Neural crest cell (in vitro differentiated cells): ENCODE measurements around the gene TRIP13. TPM values are rescaled to one million over a fixed set of nuclear protein-coding genes. Genes with fewer than 3 reads are reported as not detected.

Experiments used
- DNase-seq: peaks from one replicate; pipeline ENCODE4 v3.0.0; 2021; ENCODE audit warnings: low read depth, mixed read lengths, low spot score
- H3K27ac Mint-ChIP-seq: one replicate; pipeline ENCODE4 v1.8.0; 2021; ENCODE audit warnings: mild to moderate bottlenecking, mixed read lengths; ENCODE audit not compliant: unreplicated experiment
- H3K27me3 Mint-ChIP-seq: 2 replicates; pipeline ENCODE4 v1.8.0; 2021; ENCODE audit warnings: low read depth, mild to moderate bottlenecking, mixed read lengths
- H3K36me3 Mint-ChIP-seq: 2 replicates; pipeline ENCODE4 v1.8.0; 2021; ENCODE audit warnings: low read depth, mild to moderate bottlenecking, mixed read lengths
- H3K4me1 Mint-ChIP-seq: 2 replicates; pipeline ENCODE4 v1.8.0; 2021; ENCODE audit warnings: mixed read lengths
- H3K4me3 Mint-ChIP-seq: one replicate; pipeline ENCODE4 v1.8.0; 2021; ENCODE audit warnings: mild to moderate bottlenecking, mixed read lengths
- H3K9me3 Mint-ChIP-seq: 2 replicates; pipeline ENCODE4 v1.8.0; 2021; ENCODE audit warnings: mixed read lengths
- total RNA-seq: library from RNA; stranded (reverse); gene quantifications from 2 replicates; pipeline ENCODE4 v1.2.1, GENCODE V29; 2021
- TF ChIP-seq, protein P1 (sequence below): fragments of 200-600 bp; sonication (generic); conservative IDR thresholded peaks from 2 replicates; pipeline ENCODE4 v1.5.0; 2021; ENCODE audit warnings: antibody characterized with exemption, mild to moderate bottlenecking

The TRIP13 gene
- total RNA-seq, 1 donor from 2014 or later = 32.6 TPM

DNA sequence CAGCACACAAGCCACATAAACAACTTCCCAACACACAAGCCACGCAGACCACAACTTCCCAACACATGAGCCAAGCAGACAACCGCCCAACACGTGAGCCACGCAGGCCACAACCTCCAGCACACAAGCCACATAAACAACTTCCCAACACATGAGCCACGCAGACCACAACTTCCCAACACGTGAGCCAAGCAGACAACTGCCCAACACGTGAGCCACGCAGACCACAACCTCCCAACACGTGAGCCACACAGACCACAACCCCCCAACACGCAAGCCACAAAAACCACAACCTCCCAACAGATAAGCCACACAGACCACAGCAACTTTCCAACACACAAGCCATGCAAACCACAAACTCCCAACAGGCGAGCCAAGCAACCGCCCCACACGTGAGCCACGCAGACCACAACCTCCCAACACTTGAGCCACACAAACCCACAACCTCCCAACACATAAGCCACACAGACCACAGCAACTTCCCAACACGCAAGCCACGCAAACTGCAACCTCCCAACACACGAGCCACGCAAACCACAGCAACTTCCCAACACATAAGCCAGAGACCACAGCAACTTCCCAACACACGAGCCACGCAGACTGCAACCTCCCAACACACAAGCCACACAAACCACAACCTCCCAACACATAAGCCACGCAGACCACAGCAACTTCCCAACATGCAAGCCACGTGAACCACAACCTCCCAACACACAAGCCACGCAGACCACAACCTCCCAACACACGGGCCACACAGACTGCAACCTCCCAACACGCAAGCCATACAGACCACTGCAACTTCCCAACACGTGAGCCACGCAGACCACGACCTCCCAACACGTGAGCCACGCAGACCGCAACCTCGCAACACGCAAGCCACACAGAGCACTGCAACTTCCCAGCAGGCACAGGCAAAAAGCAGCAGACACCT, 10.2 kb upstream of the TRIP13 start:
- DNase-seq = no peak
- Mint-ChIP-seq H3K27me3 (peaks cover 3% of the 10 kb centered on the region), H3K4me3 (no peak overlapping the region), H3K4me1 (no peaks in the 10 kb centered on the region), H3K9me3 (peaks cover 6% of the 10 kb centered on the region), H3K27ac (no peak overlapping the region), H3K36me3 (peaks cover 30% of the 10 kb centered on the region)
- TF ChIP-seq, protein P1, sequence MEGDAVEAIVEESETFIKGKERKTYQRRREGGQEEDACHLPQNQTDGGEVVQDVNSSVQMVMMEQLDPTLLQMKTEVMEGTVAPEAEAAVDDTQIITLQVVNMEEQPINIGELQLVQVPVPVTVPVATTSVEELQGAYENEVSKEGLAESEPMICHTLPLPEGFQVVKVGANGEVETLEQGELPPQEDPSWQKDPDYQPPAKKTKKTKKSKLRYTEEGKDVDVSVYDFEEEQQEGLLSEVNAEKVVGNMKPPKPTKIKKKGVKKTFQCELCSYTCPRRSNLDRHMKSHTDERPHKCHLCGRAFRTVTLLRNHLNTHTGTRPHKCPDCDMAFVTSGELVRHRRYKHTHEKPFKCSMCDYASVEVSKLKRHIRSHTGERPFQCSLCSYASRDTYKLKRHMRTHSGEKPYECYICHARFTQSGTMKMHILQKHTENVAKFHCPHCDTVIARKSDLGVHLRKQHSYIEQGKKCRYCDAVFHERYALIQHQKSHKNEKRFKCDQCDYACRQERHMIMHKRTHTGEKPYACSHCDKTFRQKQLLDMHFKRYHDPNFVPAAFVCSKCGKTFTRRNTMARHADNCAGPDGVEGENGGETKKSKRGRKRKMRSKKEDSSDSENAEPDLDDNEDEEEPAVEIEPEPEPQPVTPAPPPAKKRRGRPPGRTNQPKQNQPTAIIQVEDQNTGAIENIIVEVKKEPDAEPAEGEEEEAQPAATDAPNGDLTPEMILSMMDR = no peak

GRCh38 chr5:883475-884181, 9.1 kb upstream of the TRIP13 start:
- Mint-ChIP-seq H3K27me3 (peaks cover 3% of the 10 kb centered on the region), H3K4me3 (no peak overlapping the region), H3K9me3 (peaks cover 6% of the 10 kb centered on the region), H3K36me3 (peaks cover 30% of the 10 kb centered on the region), H3K27ac (no peak overlapping the region), H3K4me1 (no peaks in the 10 kb centered on the region)
- TF ChIP-seq, protein P1 = no peak
- DNase-seq = no peak

DNA sequence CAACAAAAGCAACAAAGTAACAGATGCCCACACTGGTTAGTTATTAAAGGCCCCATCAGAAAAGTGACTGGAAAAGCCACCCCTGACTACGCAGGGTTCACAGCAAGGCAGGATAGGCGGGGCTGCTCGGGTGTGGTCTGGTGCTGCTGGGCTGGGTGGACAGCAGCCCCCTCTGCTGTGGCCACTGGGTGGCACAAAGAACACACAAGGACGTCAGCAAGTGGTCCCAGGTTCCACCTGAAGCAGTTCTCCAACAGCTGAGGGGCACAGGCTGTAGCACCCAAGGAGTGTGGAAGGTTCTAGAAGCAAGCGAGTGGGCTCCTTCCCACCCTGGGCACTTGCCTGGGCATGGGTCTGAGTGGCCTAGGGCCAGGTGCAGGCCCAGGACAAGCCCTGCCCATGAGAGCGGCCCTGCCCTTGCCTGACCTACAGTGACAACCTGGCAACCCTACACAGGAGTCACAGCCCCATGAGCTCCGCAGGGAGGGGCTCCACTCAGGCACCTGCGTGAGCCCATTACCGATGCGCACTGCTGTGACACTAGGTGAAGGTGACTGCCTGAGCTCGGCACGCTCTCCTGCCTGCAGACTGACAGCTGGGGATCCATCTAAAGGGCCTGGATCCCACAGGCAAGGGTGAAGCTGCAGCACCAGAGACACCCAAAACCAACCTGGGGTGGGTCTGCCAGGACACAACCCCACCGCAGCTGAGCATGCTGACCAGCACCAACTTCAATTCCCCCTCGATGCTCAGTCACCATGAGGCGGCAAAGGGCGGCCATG, 8.1 kb upstream of the TRIP13 start:
- H3K4me3 Mint-ChIP-seq = no peak overlapping the region
- H3K4me1 Mint-ChIP-seq = no peaks in the 10 kb centered on the region
- TF ChIP-seq, protein P1 = no peak
- peaks cover 30% of the 10 kb centered on the region for H3K36me3 Mint-ChIP-seq
- H3K27me3 Mint-ChIP-seq = peaks cover 3% of the 10 kb centered on the region
- no peak overlapping the region for H3K27ac Mint-ChIP-seq
- DNase-seq = no peak
- H3K9me3 Mint-ChIP-seq = peaks cover 6% of the 10 kb centered on the region

DNA sequence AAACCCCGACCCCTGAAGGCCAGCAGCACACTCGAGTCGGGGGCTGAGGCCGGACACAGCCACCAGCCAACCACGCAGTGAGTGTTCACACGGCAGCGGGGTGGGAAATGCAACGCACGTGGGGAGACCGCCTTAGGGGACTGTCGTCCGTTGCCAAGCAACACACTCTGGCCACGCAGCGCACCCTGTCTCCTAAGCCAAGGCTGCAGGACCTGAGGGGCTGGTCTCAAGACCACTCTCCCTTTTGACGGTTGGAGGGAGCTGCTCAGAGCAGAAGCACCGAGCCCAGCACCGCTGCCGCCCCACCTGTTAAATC, 7.6 kb upstream of the TRIP13 start:
- peaks cover 30% of the 10 kb centered on the region for H3K36me3 Mint-ChIP-seq
- no peaks in the 10 kb centered on the region for H3K4me1 Mint-ChIP-seq
- H3K4me3 Mint-ChIP-seq = no peak overlapping the region
- no peak overlapping the region for H3K27ac Mint-ChIP-seq
- TF ChIP-seq, protein P1 = no peak
- no peak for DNase-seq
- peaks cover 3% of the 10 kb centered on the region for H3K27me3 Mint-ChIP-seq
- H3K9me3 Mint-ChIP-seq = peaks cover 6% of the 10 kb centered on the region

GRCh38 chr5:885529-885928, 7.2 kb upstream of the TRIP13 start:
- no peak overlapping the region for H3K27ac Mint-ChIP-seq
- H3K36me3 Mint-ChIP-seq = peaks cover 30% of the 10 kb centered on the region
- no peak for DNase-seq
- H3K9me3 Mint-ChIP-seq = peaks cover 6% of the 10 kb centered on the region
- H3K4me3 Mint-ChIP-seq = no peak overlapping the region
- H3K4me1 Mint-ChIP-seq = no peaks in the 10 kb centered on the region
- TF ChIP-seq, protein P1 = no peak
- peaks cover 3% of the 10 kb centered on the region for H3K27me3 Mint-ChIP-seq
